Left ventricle myocardium inferior (tissue), 1 donor: Measurements from ENCODE around the gene PKD1. TPM values are rescaled to one million over a fixed set of nuclear protein-coding genes. Genes with fewer than 3 reads are reported as not detected.

ENCODE experiments used
- DNase-seq: peaks from one replicate; pipeline ENCODE4 v3.0.0-alpha.2; 2020
- H3K27ac ChIP-seq: fragments of 200-600 bp; replicated peaks from 2 replicates; pipeline ENCODE4 v1.8.0; 2021
- H3K27me3 ChIP-seq: fragments of 200-600 bp; 2 replicates; pipeline ENCODE4 v1.8.0; 2021; ENCODE audit warnings: low read depth
- H3K36me3 ChIP-seq: fragments of 200-600 bp; 2 replicates; pipeline ENCODE4 v1.8.0; 2021
- H3K4me1 ChIP-seq: fragments of 200-600 bp; 2 replicates; pipeline ENCODE4 v1.8.0; 2021
- H3K4me3 ChIP-seq: fragments of 200-600 bp; 2 replicates; pipeline ENCODE4 v1.8.0; 2021; ENCODE audit warnings: mild to moderate bottlenecking, moderate library complexity
- H3K9me3 ChIP-seq: fragments of 200-600 bp; replicated peaks from 2 replicates; pipeline ENCODE4 v1.8.0; 2021
- CTCF ChIP-seq: fragments of 200-600 bp; IDR thresholded peaks from 2 replicates; pipeline ENCODE4 v1.8.0; 2021; ENCODE audit warnings: antibody characterized with exemption, mild to moderate bottlenecking, borderline replicate concordance
- intact Hi-C: fragments of 100-400 bp; cut with micrococcal nuclease; formaldehyde crosslinking; loops from one replicate; pipeline ENCODE4 v1.11.0; 2022
- total RNA-seq: library from RNA; stranded (reverse); fragmentation: NEBNext Ultra II Directional; extraction: Animal tissue kit (Norgen Biotek cat#: 25700); gene quantifications from one replicate; pipeline ENCODE4 v1.2.1, GENCODE V29; 2021
- donor health status: DM: no; HTN: yes; CAD: no; lungs with severe emphysema.

PKD1 gene
- total RNA-seq, 1 donor from 2014 or later: 83.9 TPM

GRCh38 chr16:2091547-2092255 is 44.0 kb downstream of the PKD1 start:
- no peaks in the 10 kb centered on the region for H3K9me3 ChIP-seq
- intact Hi-C loops: no loop called here
- H3K4me3 ChIP-seq: peak overlapping the region; percentile 30
- peak overlapping the region; percentile 85 for H3K27ac ChIP-seq
- H3K36me3 ChIP-seq: peaks cover 95% of the 10 kb centered on the region
- peaks cover 16% of the 10 kb centered on the region for H3K4me1 ChIP-seq
- TF ChIP-seq CTCF: no peak
- no peak for DNase-seq
- no peaks in the 10 kb centered on the region for H3K27me3 ChIP-seq

- peak overlapping the region; percentile 52 for H3K4me3 ChIP-seq
- intact Hi-C loops: no loop called here
- no peaks in the 10 kb centered on the region for H3K9me3 ChIP-seq
- H3K4me1 ChIP-seq: peaks cover 16% of the 10 kb centered on the region
- peaks cover 95% of the 10 kb centered on the region for H3K36me3 ChIP-seq
- DNase-seq: peak; percentile 52
- H3K27ac ChIP-seq: peak overlapping the region; percentile 85
- no peak for TF ChIP-seq CTCF
- H3K27me3 ChIP-seq: no peaks in the 10 kb centered on the region
These were observed 44.7 kb downstream of the PKD1 start for GRCh38 chr16:2090777-2091546.

- TF ChIP-seq CTCF: no peak
- Histone ChIP-seq H3K27me3 (no peaks in the 10 kb centered on the region), H3K36me3 (peaks cover 95% of the 10 kb centered on the region), H3K9me3 (no peaks in the 10 kb centered on the region), H3K4me1 (peaks cover 16% of the 10 kb centered on the region), H3K27ac (peak overlapping the region; percentile 85), H3K4me3 (peak overlapping the region; percentile 52)
- intact Hi-C loops: no loop called here
- DNase-seq: no peak
These were observed 45.3 kb downstream of the PKD1 start for GRCh38 chr16:2090481-2090776.

- Histone ChIP-seq H3K36me3 (peaks cover 95% of the 10 kb centered on the region), H3K27me3 (no peaks in the 10 kb centered on the region), H3K4me3 (peak overlapping the region; percentile 52), H3K4me1 (peaks cover 16% of the 10 kb centered on the region), H3K27ac (peak overlapping the region; percentile 85), H3K9me3 (no peaks in the 10 kb centered on the region)
- TF ChIP-seq CTCF: no peak
- DNase-seq: no peak
- intact Hi-C loops: no loop called here
These were observed 45.8 kb downstream of the PKD1 start for GRCh38 chr16:2089706-2090480.

- Histone ChIP-seq H3K27me3 (no peaks in the 10 kb centered on the region), H3K36me3 (peaks cover 95% of the 10 kb centered on the region), H3K27ac (no peak overlapping the region), H3K4me1 (peaks cover 18% of the 10 kb centered on the region), H3K4me3 (no peak overlapping the region), H3K9me3 (no peaks in the 10 kb centered on the region)
- no peak for DNase-seq
- TF ChIP-seq CTCF: no peak
- intact Hi-C loops: no loop called here
These were observed 46.8 kb downstream of the PKD1 start for GRCh38 chr16:2088759-2089358.
